GM12891 (cell line): ENCODE results near the gene NFRKB. TPM values are rescaled to one million over a fixed set of nuclear protein-coding genes. Genes with fewer than 3 reads are reported as not detected.

Source experiments
- DNase-seq: peaks from one replicate; pipeline ENCODE4 v3.0.0; 2011; ENCODE audit warnings: low spot score; ENCODE audit not compliant: insufficient read length
- FAIRE-seq: peaks from 2 replicates; lab custom pipeline; 2011; peaks lifted over from hg19 to GRCh38; lab: Jason Lieb, UNC
- PAX5 ChIP-seq: IDR thresholded peaks from 2 replicates; pipeline ENCODE4 v1.6.1; 2011; ENCODE audit warnings: low read length, moderate library complexity, mild to moderate bottlenecking; ENCODE audit not compliant: insufficient read depth, severe bottlenecking
- POLR2A ChIP-seq: IDR thresholded peaks from 2 replicates; pipeline ENCODE4 v1.6.1; 2011; ENCODE audit warnings: low read depth, low read length, control low read depth
- POLR2AphosphoS5 ChIP-seq: IDR thresholded peaks from 2 replicates; pipeline ENCODE4 v1.6.1; 2011; ENCODE audit warnings: low read depth, low read length, control low read depth
- POU2F2 ChIP-seq: IDR thresholded peaks from 2 replicates; pipeline ENCODE4 v1.6.1; 2011; ENCODE audit warnings: low read depth, mild to moderate bottlenecking, control low read depth, low read length, moderate library complexity
- SPI1 ChIP-seq: IDR thresholded peaks from 2 replicates; pipeline ENCODE4 v1.6.1; 2011; ENCODE audit warnings: low read depth, low read length, control low read depth
- TAF1 ChIP-seq: IDR thresholded peaks from 2 replicates; pipeline ENCODE4 v1.6.1; 2011; ENCODE audit warnings: low read depth, low read length, control low read depth
- polyA plus RNA-seq: library from polyadenylated mRNA; unstranded; fragments of >200 nt; gene quantifications from one replicate; pipeline ENCODE4 v1.2.1, GENCODE V29; 2012; ENCODE audit warnings: low read depth, missing spikeins, inconsistent platforms; ENCODE audit not compliant: missing spikeins

NFRKB gene
- 9.8 TPM for polyA plus RNA-seq

DNA sequence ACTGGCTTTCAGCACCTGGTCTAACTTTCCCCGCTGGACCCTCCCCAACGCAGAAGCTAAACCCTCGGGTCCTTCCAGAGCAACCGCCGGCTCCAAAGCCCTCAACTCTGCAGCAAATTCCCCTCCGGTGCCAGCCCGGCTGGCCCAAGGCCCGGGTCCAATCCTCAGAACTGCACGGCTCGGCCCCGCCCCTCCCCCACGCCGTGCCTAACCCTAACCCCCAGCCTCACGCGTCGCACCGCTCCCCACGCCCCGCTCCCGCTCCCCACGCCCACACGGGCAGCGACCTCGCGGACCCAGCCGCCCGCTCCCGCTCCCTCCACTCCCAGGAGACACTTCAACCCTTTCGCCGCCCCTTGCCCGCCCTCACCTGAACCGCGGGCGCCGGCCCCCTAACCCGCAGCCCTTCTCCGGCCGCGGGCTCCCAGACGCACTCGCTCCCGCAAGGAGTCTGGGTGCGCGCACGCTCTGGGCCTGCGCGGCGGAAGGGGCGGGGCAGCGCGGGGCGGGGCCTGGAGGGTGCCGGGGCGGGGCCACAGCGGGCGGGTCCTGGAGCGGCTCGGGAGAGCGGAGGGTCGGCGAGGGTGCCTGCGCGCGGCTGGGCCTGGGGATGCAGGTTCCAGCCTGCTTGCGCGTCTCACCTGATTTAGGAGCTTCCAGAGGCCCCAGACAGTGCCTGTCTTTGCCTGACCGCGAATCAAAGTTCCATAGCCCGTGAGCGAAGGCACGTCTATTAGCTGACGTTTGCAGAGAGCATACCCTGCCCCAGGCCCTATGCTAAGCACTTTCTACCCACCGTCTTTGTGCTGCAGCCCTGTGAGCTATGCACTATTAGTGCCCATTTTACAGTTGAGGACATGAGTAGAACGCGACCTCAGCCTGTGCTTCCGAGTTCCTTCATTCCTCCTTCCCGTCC is at the start of gene NFRKB:
Gene NFRKB, minus strand, starts transcription at position 453 of the 916 bp plus-strand sequence. CDS start 2,729 bp downstream, outside the sequence.
- TF ChIP-seq POLR2A (peak; percentile 27; the same call in 1 of the 2 replicates), POU2F2 (no peak)
- FAIRE-seq, result peak; percentile 90
- DNase-seq, result peak; percentile 97

DNA sequence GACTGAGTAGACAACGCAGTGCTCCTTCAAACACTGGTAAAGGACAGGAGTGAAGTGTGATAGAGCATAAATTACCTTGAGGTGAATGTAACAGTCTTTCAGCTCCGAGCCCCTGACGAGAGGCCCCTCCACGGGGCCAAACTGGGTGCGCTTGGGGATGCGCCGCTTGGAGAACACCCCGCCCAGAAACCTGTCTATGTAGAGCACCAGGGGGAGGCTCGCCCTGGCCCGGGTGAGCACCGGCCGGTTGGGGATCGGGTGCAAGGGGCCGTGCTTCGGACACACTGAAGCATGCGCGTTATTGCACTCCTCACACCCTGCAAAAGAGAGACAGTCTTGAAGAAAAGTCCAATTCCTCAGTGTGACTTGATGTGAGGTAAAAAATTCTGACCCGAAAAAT is 49.3 kb upstream of the NFRKB start:
- DNase-seq (no peak), FAIRE-seq (no peak)
- TF ChIP-seq SPI1 (no peak), POLR2A (no peak), PAX5 (no peak), POU2F2 (no peak), TAF1 (no peak), POLR2AphosphoS5 (no peak)

DNA sequence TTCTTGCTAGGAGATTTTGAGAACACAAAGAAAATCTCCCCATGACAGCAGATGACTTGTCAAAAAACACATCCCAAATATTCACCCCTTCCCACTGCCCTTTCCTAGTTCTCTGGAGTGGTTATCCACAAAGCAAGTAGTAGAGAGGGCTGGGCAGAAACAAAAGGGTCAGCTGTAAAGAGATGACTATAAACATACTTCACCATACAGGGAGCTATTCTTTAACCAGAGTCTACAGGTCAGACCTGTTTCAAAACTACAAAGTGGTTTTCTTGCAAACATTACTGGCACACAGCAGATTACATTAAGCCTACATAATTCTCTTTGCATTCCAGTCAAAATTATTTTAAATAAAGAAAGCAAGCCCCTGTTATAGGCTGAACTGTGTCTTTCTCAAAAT is 47.7 kb upstream of the NFRKB start:
- DNase-seq, result no peak
- FAIRE-seq, result no peak
- TF ChIP-seq POLR2AphosphoS5 (no peak), PAX5 (no peak), POLR2A (no peak), POU2F2 (no peak), TAF1 (no peak), SPI1 (no peak)

DNA sequence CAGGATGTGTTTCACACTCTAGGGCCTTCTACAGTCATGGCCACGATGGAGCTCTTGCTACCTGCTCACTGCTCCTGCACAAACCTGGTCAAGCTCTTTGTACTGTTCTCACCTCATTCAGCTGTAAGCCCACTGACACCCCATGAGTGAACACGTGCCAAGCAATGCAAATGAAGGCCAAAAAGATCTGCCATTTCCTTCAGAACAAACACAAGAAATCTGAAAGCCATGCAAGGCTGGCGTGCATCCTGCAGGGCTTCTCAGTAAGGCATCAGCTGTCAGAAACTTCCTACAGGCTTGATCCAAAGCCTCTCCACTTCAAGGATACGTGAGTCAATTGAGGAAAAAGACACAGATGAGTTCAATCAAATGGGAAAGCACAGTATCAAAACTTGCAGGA is 44.1 kb upstream of the NFRKB start:
- TF ChIP-seq POLR2A (no peak), POU2F2 (no peak), TAF1 (no peak), PAX5 (no peak), POLR2AphosphoS5 (no peak), SPI1 (no peak)
- no peak for DNase-seq
- no peak for FAIRE-seq

DNA sequence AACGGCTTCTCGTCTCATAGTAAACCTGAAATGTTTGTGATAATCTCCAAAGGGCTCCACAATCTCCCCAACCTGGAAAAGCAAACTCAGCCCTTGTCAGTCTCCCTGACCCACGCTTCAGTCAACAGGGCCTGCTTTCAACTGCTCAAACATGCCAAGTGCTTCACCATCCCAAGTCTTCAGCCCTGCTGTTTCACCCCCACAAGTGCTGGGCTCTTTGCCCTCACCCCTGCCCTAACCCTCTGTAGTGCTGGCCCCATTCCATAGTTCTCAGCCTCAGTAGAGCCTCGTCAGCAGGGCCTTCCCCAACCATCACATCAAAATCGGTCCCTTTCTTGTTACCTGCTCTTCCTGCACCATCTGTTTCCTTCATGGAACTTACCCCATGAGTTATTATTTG is 43.4 kb upstream of the NFRKB start:
- FAIRE-seq (no peak), DNase-seq (no peak)
- TF ChIP-seq SPI1 (no peak), TAF1 (no peak), POU2F2 (no peak), POLR2AphosphoS5 (no peak), POLR2A (no peak), PAX5 (no peak)

DNA sequence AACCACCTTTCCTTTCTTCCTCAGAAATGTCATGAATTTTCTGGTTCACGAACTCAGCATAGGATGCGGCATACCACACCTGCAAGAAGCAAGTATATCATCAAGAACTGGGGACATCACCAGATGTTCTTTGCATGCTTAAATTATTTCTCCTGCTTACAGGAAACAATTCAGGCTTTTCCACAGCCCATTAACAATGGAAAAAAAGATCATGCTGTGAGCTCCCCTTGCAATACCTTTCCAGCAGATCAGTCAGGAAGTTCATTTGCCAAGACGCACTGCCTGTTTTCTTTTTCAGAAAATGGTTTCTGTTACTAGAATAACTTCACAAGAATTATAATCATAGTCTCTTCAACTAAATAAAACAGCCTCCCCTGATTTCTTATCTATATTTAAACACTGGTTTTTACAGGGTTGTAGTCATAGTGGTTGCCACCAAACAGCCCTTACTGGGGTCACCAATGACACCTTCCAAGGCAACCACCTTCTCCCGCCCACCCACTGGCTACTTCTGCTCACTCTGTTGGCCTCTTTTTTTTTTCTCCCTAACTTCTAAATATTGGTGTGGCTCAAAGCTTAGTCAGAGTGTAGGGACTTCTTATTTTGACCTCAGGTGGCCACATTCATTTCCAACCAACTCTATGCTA is 42.3 kb upstream of the NFRKB start:
- TF ChIP-seq TAF1 (no peak), POLR2A (no peak)
- DNase-seq (no peak), FAIRE-seq (no peak)

DNA sequence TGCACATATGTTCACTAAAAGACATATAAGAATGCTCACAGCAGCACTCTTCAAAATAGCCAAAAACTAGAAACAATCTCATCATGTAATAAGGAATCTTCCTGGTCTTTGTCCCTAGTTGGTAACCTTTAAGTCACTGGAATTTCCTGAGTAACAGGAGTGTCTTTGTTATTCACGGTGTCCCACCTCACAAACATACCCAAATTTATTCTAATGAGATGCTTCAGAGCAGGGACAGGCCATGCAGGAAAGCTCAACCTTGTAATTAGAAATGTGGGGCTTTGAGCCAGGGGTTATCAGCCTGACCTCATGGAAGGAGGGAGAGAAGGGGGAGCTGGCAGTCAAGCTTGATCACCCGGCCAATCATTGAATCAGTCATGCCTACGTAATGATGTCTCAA is 40.3 kb upstream of the NFRKB start:
- FAIRE-seq (no peak), DNase-seq (no peak)
- TF ChIP-seq TAF1 (no peak), POU2F2 (no peak), SPI1 (no peak), POLR2A (no peak)

DNA sequence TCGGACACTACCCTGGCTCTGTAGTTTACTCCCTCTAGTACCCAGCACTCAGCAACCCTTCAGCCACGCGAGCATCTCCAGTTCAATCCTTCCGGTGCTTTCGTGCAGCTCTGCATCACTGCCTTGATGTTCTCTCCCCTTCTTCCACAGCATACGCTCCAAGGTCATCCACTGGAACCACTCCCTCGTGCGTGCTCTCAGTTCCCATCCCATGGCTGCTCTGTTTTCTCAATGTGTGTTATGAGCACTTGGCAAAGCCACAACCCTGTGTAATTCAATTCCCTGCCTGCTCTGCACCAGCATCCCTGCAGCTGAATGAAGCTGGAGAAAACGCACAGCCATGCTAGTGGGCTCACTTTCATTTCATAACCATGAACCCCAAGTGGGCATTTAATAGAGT is 38.5 kb upstream of the NFRKB start:
- DNase-seq (no peak), FAIRE-seq (no peak)
- no peak for TF ChIP-seq SPI1
- no peak for TF ChIP-seq PAX5
- TF ChIP-seq POU2F2, result no peak
- no peak for TF ChIP-seq POLR2AphosphoS5
- no peak for TF ChIP-seq POLR2A
- TF ChIP-seq TAF1, result no peak

DNA sequence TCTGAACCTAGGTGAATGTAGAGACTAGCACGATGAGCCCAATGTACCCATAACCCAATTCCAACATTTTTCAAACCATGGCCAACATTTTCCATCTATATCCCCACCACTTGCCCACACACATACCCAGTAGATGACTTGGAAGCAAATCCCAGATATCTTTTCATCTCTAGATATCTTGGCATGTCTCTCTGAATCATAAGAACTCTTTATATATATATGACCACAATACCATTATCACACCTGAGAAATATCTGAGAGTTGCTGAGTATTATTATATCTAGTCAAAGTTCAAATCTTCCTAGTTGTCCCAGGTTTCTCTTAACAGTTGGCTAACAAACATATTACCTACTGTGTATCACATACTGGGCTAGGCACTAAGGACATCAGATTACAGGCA is 37.9 kb upstream of the NFRKB start:
- FAIRE-seq (no peak), DNase-seq (no peak)
- TF ChIP-seq SPI1 (no peak), POLR2AphosphoS5 (no peak), TAF1 (no peak), POLR2A (no peak), POU2F2 (no peak), PAX5 (no peak)

DNA sequence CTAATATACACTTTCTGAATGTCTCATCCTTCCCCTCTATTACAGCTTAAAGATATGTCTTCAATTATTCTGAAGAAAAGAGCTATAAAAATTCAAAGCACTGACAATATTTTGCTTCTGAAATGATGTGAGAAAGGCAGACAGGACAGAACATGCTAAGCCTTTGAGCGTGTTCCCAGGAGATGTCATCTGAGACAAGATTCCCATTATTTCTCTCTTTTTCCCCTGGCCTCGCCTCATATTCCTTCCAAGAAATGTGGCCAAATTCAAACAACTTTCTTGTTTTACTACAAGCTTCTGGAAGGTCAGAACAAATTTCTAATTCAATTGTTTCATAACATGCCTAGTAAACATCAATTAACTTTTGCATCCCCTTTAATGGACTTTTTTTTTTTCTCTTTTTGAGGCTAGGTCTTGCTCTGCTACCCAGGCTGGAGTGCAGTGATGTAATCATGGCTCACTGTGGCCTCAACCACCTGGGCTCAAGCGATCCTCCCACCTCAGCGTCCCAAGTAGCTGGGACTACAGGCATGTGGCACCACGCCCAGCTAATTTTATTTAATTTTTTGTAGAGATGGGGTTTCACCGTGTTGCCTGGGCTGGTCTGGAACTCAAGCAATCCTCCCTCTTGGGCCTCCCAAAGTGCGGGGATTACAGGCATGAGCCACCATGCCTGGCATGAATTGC is 37.1 kb upstream of the NFRKB start:
- FAIRE-seq, result no peak
- DNase-seq, result no peak
- TF ChIP-seq POU2F2 (no peak), TAF1 (no peak), PAX5 (no peak), POLR2A (no peak), POLR2AphosphoS5 (no peak), SPI1 (no peak)
